GM19455 (cell line): ENCODE results near the gene HTR3B.
A peak's percentile ranks its signal among the peaks of the same experiment; 100 is the strongest.
"Not testable (repeated sequence)": the region's sequence is repeated elsewhere in the genome, so short reads cannot be mapped to it uniquely, and the experiment has no call there.

Experiments used
- ATAC-seq: cut with Tn5 transposase; IDR thresholded peaks from one replicate; pipeline ENCODE4 v1.9.1; 2021; ENCODE audit not compliant: unreplicated experiment

Gene HTR3B, protein sequence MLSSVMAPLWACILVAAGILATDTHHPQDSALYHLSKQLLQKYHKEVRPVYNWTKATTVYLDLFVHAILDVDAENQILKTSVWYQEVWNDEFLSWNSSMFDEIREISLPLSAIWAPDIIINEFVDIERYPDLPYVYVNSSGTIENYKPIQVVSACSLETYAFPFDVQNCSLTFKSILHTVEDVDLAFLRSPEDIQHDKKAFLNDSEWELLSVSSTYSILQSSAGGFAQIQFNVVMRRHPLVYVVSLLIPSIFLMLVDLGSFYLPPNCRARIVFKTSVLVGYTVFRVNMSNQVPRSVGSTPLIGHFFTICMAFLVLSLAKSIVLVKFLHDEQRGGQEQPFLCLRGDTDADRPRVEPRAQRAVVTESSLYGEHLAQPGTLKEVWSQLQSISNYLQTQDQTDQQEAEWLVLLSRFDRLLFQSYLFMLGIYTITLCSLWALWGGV

DNA sequence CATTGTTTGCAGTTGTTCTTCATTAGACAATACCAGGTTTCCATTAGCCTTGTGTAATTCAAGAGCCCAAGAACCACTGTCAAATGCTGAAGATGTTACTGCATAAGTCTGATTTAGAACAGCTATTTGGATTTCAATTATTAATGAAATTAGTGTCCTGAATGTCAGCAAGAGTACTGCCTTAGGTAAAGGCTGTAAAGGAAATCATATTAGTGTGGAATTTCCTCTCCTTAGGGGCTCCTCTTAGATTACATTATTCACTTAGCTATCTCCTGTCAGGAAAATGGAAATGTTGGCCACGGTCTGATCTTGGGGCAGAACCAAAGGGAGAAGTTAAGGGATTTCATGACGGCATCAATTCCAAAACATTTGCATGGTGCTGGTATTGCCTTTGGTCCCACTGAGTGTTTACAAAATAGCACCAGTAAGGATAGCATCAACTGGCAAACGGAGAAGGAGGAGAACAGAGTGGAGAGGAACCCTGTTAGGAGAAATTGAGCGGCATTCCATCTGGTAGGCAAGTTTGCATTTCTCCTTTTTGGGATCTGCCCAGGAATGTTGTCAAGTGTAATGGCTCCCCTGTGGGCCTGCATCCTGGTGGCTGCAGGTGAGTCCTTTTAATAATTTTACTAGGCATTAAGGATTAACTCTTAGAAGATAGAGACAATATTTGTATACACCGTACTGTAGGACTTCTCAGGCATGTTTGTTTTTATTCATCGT lies at the start of gene HTR3B:
Gene HTR3B, plus strand, starts transcription at position 418 of the 723 bp plus-strand sequence. Its CDS starts 138 bp downstream, at position 556.
- ATAC-seq = no peak

DNA sequence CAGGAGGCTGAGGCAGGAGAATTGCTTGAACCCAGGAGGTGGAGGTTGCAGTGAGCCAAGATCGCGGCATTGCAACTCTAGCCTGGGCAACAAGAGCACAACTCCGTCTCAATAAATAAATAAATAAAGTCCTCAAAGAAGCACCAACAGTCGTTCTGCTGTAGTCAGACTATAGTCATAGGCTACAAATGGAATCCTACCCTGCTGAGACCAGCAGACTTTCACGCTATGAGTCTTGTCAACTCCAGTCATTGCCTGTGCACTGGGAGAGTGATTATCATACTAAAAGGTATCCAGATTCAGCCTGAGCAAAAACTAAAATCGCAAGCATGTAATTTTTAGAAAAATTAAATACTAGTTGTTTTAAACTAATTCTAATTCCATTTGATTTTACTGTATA lies 48.8 kb upstream of the HTR3B start:
- ATAC-seq = no peak

DNA sequence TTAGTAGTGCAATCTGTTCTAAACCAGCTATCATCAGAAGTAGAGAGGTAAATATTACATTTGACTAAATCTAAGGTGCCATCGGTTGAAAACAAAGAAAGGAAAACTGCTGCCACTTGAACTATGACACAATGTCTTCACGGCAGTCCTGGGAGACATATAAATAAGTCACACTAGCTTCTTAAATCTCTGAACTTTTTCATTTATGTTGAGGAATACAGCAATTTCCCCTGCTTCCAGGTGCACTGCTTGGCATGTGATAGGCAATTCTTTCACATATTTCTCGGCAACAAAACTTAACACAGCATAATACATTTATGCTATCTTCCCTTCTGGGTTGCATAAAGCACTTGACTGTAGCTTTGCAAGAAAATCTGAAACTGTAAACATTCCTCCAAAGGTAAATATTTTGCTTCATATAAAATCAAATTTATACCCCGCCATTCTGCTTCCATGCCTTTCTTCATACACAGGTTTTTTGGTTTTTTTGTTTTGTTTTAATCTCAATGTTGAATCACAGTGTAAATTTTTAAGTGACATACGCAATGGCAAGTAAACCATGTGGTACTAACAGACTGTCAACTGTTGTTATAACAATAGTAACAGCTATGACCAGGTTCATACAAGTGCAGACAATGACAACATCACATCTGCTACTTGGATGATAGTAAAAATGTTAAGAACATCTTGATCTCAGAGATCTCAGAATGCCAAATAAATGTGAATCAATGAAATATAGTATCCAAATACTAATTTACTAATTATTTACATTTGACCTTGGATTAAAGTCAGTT lies 47.4 kb upstream of the HTR3B start:
- ATAC-seq = no peak

DNA sequence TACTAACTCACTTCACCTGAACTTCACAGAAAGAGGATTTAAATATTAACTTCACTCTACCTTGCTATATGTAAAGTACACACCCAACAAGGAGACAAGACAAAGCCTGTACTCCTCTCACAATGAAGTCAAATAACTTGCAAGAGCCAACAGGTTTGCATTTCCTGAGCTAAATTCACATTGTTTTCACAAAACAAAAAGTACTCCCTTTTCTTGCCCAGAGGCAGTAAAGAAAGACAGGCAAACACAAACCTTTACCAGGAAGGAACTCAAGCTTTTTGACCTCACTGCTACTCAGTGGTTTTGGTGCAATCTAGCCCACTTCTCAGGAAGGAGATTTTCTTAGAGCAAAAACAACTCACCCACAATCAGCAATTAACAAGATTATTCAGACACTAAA lies 44.9 kb upstream of the HTR3B start:
- no peak for ATAC-seq

DNA sequence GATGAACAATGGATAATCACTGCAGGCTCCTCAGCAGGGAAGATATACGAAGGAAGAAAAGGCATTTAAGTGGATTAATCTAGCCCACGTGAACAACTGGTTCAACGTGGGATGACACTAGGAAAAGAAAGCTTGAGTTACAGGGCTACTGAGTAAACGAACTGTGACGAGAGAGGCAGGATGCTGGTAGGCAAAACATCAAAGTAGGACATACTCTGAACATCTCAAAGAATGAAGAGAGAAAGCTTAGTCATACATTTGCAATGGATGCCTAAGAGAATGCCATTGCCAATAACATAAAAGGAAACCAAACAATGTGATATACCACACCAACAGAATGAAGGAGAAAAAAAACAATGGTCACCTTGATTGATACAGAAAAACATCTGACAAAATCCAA lies 42.2 kb upstream of the HTR3B start:
- ATAC-seq = no peak

DNA sequence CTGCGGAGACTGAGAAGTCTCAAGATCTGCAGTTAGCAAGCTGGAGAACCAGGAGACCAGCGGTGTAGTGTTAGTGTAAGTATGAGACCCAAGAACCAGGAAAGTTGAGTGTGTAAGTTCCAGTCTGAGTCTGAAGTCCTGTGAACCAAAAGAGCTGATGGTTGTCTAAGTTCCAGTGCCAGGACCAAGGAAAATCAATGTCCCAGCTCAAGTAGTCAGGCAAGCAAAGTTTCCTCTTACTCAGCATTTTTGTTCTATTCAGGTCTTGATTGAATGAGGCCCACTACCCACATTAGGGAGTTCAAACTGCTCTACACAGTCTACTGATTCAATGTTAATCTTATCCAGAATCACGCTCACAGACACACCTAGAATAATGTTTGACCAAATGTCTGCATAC lies 40.2 kb upstream of the HTR3B start:
- ATAC-seq = no peak

DNA sequence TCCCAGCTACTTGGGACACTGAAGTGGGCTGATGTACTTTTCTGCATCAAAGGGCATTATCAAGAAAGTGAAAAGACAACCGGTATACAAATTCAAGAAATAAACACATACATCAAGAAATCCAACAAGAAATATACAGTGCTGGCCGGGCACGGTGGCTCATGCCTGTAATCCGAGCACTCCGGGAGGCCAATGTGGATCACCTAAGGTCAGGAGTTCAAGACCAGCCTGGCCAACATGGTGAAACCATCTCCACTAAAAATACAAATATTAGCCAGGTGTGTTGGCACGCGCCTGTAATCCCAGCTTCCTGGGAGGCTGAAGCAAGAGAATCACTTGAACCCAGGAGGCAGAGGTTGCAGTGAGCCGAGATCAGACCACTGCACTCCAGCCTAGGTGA lies 38.7 kb upstream of the HTR3B start:
- ATAC-seq = no peak

DNA sequence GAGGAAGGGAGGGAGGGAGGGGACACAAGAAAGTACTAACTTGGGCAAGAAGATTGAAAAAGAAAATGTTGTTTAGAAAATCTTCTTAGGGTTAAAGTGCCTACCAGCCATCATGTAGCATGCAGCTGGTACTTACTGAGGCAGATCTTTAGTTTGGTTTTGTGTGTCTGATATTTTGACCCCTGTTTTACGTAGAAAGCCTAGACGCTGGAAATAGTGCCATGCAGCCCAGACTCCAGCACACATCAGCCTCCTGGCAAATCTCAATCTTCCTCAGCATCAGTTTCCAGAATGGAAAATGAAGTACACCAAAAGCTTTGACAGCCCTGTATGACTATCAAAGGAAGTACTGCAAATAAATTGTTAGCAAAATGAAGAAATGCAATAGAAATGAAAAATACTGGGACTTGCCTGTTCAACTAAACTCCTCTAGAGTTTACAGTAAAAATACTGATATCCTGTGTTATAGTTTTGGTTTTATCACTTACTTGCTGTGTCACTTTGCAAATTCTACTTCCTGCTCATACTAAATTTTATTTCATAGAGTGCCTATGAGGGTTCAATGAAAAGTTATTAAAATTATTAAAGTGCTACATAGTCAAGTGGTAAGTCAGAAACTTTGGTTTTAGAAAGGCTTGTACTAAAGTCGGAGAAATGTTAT lies 36.6 kb upstream of the HTR3B start:
- no peak for ATAC-seq

DNA sequence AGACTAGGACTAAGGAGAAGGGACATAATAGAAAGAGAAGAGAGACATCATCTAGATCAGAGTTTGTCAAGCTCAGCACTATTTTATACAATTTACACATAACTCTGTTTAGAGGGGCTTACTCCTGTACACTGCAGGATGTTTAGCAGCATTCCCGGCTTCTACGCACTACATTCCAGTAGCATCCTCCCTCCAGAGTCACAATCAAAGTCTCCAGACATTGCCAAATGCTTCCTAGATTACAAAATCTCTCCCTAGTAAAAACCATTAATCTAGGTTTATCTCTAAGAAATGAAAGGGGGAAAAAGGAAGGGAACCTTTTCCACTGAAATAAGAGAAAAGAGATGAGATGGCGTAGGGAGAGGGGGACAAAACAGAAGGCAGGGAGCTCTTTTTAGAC lies 33.3 kb upstream of the HTR3B start:
- ATAC-seq = no peak

DNA sequence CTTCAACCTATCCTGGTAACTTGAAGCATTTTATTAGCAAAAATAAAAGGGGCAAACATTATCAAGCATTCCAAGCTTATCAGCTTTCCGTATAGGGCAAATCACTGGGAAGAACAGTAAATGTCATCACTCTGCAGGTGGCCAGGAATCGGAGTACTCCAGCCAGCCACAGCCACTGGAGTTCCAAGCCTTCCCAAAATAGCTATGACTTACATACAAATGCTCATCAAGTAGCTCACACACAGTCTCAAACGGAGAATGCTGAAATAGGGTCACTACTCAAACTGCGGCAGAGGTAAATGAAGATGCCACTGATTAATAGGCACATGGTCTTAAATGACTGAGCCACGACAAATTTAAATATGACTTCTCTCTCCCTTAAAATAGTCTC lies 31.4 kb upstream of the HTR3B start:
- ATAC-seq = no peak

DNA sequence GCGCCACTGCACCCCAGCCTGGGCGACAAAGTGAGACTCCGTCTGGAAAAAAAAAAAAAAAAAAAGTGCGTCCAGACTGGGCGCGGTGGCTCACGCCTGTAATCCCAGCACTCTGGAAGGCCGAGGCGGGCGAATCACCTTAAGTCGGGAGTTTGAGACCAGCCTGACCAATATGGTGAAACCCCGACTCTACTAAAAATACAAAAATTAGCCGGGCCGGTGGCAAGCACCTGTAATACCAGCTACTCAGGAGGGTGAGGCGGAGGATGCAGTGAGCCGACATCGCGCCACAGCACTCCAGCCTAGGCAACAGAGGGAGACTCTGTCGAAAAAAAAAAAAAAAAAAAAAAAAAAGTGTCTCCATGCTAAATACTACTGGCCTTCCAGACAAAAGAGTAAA lies 30.5 kb upstream of the HTR3B start:
- no peak for ATAC-seq

DNA sequence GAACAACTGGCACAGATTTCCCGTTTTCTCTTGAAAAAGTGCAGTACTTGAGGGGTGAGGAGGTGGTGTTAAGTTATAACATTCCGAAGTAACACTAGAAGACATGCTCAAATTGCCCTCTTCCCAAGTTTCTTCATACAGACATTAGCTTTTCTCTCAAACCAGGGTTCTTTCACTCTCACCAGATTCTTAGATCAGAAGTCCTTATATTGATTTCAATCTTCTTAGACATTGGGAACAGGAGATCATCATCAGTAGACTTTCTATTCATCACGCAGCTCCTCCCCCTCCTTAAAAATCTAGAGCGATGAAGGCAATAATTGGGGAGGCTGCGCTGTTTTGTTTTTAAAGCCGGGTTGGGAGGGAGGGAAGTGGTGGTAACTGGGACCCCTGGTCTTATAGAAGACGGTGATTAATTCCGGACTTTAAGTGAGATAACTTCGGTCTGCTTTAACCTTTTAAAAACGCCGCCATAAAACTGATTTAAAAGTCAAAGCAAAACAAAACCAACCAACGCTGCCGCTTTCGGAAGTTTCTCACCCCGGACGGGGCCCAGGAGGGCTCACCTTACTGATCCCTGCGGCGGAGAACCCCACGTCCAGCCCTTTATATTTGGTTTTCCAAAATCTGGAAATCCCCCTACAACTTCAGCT lies 29.9 kb upstream of the HTR3B start:
- ATAC-seq = peak; percentile 42

DNA sequence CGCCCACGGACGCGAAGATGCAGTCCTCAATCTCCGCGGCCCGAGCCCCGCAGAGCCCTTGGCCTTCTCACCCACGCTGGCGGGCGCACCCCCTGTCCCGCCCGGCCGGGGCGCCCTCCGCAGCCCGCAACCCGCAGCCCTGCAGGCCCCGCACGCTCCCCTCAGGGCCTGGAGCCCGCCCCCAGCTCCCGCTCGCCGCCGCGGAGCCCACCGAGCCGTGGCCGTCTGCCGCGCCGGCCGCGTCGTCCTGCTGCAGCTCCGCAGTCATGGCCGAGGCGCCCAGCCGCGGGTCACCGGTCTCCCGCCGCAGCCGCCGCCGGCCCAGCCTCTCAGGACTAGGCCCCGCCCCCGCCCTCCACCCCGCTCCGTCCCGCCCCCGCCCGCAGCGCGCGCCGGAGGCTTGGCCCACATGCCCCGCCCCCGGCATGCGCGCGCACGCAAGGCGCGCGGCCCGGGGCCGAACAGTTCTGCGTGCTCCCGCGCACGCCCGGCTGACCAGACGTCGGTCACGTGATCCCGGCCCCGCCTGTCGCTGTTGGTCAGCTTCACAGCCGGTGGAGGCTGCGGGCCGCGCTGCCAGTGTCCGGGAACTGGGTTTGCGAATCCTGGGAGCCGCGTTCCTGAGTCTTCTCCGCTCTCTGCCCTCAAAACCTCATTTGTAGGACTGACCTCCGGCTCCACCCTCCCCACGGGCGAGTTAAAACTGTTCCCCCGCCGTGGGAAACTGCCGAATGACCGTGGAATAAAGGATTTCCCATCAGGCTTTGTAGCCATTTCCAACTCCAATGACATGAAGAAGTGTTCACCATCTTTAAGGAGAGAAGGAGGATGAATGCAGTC lies 29.1 kb upstream of the HTR3B start, which contains the start of gene USP28:
Gene USP28, minus strand, starts transcription at position 339 of the 840 bp plus-strand sequence. Its CDS starts 71 bp downstream, at position 268.
- peak; percentile 85 for ATAC-seq

DNA sequence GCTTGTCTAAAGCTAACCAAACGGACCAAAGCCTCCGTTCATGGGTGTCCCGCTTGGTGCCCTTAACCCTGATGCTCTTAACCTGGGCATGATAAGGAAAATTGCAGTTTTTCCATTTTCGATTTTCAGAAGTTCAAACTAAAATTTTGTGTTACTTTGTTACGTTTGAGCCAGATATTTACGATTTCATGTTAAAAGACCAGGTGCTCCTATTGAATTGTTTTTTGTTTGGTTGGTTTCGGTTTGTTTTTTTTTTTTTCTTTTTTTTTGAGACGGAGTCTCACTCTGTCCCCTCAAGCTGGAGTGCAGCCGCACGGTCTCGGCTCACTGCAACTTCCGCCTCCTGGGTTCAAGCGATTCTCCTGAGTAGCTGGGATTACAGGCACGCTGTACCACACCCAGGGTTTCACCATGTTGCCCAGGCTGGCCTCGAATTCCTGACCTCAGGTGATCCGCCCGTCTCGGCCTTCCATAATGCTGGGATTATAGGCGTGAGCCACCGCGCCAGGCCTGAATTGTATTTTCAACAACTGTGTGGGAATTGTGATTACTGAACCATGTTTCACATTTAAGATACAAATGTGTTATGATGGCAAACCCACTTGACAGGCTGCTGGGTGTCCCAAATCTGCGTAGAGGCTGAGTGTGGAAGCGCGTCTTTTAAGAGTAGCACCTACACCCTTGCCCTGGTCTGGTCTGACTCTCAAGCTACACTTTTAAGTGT lies 28.4 kb upstream of the HTR3B start:
- no peak for ATAC-seq

DNA sequence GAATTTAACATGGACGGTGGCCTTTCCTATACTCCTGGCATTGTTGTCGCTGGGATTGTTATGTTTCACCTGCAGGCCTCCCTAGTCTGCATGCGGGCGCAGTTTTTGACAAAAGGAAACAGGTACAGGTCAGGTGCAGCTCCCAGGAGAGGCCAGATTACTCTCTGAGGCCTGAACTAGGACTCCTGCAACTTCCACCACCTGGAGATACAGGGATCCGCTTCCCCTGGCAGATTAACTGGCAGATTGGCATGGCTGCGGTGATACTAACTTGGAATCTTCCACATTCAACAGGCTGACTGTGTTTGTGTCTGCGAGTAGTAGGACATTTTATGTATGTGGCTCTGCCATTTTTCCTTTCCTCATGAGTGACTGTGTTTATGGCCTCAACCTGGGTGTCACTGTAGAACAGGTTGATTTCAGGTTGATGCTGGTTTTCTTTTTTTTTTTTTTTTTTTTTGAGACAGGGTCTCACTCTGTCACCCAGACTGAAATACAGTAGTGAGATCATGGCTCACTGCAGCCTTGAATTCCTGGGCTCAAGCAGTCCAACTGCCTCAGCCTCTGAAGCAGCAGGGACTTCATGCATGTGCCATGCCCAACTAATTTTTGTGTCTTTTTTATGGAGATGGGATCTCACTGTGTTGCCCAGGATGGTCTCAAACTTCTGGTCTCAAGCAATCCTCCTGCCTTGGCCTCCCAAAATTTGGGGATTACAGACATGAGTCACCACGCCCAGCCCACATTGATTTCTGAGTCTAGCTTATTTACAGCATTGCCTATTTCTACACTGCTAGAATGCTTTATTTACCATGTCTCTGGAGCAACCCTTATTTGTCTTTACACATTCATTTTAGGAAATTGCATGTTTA lies 27.6 kb upstream of the HTR3B start:
- ATAC-seq = no peak

DNA sequence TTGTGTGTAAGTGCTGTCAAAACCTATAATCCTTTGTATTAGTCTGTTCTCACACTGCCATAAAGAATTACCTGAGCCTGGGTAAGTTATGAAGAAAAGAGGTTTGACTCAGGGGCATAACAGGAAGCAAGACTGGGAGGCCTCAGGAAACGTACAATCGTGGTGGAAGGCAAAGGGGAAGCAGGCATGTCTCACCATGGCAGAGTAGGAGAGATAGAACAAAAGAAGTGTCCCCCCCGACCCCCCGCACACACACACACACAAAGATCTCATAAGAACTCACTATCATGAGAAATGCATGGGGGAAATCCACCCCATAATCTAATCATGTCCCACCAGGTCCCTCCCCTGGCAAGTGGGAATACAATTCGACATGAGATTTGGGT lies 26.9 kb upstream of the HTR3B start:
- ATAC-seq = no peak

DNA sequence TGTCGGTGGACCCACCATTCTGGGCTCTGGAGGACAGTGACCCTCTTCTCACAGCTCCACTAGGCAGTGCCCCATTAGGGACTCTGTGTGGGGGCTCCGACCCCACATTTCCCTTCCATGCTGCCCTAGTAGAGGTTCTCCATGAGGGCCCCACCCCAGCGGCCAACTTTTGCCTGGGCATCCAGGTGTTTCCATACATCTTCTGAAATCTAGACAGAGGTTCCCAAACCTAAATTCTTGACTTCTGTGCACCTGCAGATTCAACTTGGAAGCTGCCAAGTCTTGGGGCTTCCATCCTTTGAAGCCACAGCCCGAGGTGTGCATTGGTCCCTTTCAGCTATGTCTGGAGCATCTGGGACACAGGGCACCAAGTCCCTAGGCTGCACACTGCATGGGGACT lies 25.1 kb upstream of the HTR3B start:
- ATAC-seq = not testable (repeated sequence)

DNA sequence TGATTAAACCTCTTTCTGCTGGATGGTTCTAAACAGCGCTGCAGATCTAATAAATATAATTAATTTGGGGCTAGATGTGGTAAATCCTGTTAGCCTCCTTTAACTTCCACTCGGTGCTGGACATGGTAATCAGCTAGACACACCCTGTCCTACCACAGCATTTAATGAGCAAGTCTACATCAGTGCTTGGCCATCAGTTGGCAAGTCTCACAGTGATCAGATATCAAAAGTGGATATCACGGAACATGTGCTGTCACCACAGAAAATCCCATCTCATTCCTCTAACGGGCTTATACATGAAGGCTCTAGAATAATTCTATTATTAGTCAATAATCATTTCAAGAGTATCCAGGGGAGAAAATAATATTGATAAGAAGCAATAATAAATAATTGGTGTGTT lies 23.6 kb upstream of the HTR3B start:
- no peak for ATAC-seq
